ENCODE measurements around the gene PLEKHA7.
"Not testable (repeated sequence)": the region's sequence is repeated elsewhere in the genome, so short reads cannot be mapped to it uniquely, and the experiment has no call there.

The PLEKHA7 gene

GRCh38 chr11:16905375-16905774 is 108.8 kb downstream of the PLEKHA7 start:
- no peak for TF ChIP-seq CTCF (IDR thresholded peaks at IDR 0.05; ENCODE audit: extremely low read depth, insufficient read depth, missing control alignments)
- no peak for DNase-seq (ENCODE audit: low spot score)
- in situ Hi-C loops (cut with MboI; ENCODE audit: low pct_unique_long_range_greater_than_20kb, low sequenced_read_pairs, unreplicated experiment), result no loop called here

GRCh38 chr11:16904761-16905160 is 109.5 kb downstream of the PLEKHA7 start:
- in situ Hi-C loops (cut with MboI; ENCODE audit: low pct_unique_long_range_greater_than_20kb, low sequenced_read_pairs, unreplicated experiment); DNase-seq (ENCODE audit: low spot score): not testable (repeated sequence)

GRCh38 chr11:16902781-16903378 is 111.3 kb downstream of the PLEKHA7 start:
- peak; percentile 52 for DNase-seq (ENCODE audit: low spot score)
- TF ChIP-seq CTCF (IDR thresholded peaks at IDR 0.05; ENCODE audit: extremely low read depth, insufficient read depth, missing control alignments), result no peak
- in situ Hi-C loops (cut with MboI; ENCODE audit: low pct_unique_long_range_greater_than_20kb, low sequenced_read_pairs, unreplicated experiment), result no loop called here

- in situ Hi-C loops (cut with MboI; ENCODE audit: low pct_unique_long_range_greater_than_20kb, low sequenced_read_pairs, unreplicated experiment), result no loop called here
- DNase-seq (ENCODE audit: low spot score), result peak; percentile 64
- TF ChIP-seq CTCF (IDR thresholded peaks at IDR 0.05; ENCODE audit: extremely low read depth, insufficient read depth, missing control alignments), result no peak
These were observed 112.0 kb downstream of the PLEKHA7 start for GRCh38 chr11:16902182-16902581.

GRCh38 chr11:16900491-16900890 is 113.7 kb downstream of the PLEKHA7 start:
- DNase-seq (ENCODE audit: low spot score), result no peak
- in situ Hi-C loops (cut with MboI; ENCODE audit: low pct_unique_long_range_greater_than_20kb, low sequenced_read_pairs, unreplicated experiment), result no loop called here

GRCh38 chr11:16899708-16900303 is 114.4 kb downstream of the PLEKHA7 start:
- in situ Hi-C loops (cut with MboI; ENCODE audit: low pct_unique_long_range_greater_than_20kb, low sequenced_read_pairs, unreplicated experiment), result no loop called here
- no peak for TF ChIP-seq CTCF (IDR thresholded peaks at IDR 0.05; ENCODE audit: extremely low read depth, insufficient read depth, missing control alignments)
- DNase-seq (ENCODE audit: low spot score), result no peak

More at GRCh38 chr11:16900491-16900890, 113.7 kb downstream of the PLEKHA7 start:
- TF ChIP-seq CTCF (IDR thresholded peaks at IDR 0.05; ENCODE audit: extremely low read depth, insufficient read depth, missing control alignments), result no peak

GRCh38 chr11:16898274-16898985 is 115.8 kb downstream of the PLEKHA7 start:
- no peak for TF ChIP-seq CTCF (IDR thresholded peaks at IDR 0.05; ENCODE audit: extremely low read depth, insufficient read depth, missing control alignments)
- in situ Hi-C loops (cut with MboI; ENCODE audit: low pct_unique_long_range_greater_than_20kb, low sequenced_read_pairs, unreplicated experiment), result no loop called here
- no peak for DNase-seq (ENCODE audit: low spot score)
